ENCODE measurements around the gene AWAT2.

DNA sequence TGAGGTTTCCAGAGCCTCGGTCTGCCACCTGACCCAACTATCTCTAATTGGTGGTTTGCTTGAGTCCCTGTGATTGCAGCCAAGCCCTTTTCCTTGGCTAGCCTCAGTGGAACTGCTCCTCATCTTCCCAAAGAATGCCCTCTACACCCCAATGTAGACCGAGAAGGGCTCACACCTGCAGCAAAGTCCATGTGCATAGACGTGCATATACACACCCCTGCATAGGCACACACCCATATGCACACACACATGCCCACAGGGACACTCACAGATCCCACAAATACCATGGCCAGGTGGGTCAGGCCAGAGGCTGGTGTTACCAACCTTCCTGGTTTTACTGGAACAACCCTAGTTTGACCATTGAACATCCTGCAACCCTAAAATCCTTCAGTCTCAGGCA is 332 bp downstream of the AWAT2 start:
- TF ChIP-seq, protein P1, sequence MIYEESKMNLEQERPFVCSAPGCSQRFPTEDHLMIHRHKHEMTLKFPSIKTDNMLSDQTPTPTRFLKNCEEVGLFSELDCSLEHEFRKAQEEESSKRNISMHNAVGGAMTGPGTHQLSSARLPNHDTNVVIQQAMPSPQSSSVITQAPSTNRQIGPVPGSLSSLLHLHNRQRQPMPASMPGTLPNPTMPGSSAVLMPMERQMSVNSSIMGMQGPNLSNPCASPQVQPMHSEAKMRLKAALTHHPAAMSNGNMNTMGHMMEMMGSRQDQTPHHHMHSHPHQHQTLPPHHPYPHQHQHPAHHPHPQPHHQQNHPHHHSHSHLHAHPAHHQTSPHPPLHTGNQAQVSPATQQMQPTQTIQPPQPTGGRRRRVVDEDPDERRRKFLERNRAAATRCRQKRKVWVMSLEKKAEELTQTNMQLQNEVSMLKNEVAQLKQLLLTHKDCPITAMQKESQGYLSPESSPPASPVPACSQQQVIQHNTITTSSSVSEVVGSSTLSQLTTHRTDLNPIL (CRISPR knock-in tag; IDR thresholded peaks at IDR 0.05): no peak
- TF ChIP-seq NCOR1 (IDR thresholded peaks at IDR 0.05) (no peak), POLR2A (conservative IDR thresholded peaks at IDR 0.05) (no peak), EGR1 (conservative IDR thresholded peaks at IDR 0.05) (no peak), HDAC1 (IDR thresholded peaks at IDR 0.05) (no peak), TFAM (CRISPR knock-in tag; conservative IDR thresholded peaks at IDR 0.05) (no peak), ZNF551 (CRISPR knock-in tag; IDR thresholded peaks at IDR 0.05) (no peak)
- TF ChIP-seq, protein P2, sequence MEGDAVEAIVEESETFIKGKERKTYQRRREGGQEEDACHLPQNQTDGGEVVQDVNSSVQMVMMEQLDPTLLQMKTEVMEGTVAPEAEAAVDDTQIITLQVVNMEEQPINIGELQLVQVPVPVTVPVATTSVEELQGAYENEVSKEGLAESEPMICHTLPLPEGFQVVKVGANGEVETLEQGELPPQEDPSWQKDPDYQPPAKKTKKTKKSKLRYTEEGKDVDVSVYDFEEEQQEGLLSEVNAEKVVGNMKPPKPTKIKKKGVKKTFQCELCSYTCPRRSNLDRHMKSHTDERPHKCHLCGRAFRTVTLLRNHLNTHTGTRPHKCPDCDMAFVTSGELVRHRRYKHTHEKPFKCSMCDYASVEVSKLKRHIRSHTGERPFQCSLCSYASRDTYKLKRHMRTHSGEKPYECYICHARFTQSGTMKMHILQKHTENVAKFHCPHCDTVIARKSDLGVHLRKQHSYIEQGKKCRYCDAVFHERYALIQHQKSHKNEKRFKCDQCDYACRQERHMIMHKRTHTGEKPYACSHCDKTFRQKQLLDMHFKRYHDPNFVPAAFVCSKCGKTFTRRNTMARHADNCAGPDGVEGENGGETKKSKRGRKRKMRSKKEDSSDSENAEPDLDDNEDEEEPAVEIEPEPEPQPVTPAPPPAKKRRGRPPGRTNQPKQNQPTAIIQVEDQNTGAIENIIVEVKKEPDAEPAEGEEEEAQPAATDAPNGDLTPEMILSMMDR (IDR thresholded peaks at IDR 0.05 in 2 of 3, conservative IDR thresholded peaks at IDR 0.05 in 1 of 3; ENCODE audit: insufficient read depth in 2 of 3, low read depth in 1 of 3, low read length in 3 of 3): no peak
